Measurements from ENCODE around the gene CFAP90.

- no peak for TF ChIP-seq CTCF (conservative IDR thresholded peaks at IDR 0.05)
- TF ChIP-seq EZH2 (IDR thresholded peaks at IDR 0.05; ENCODE audit: low read depth): no peak
Measured at GRCh38 chr5:7784683-7785380, 66.1 kb downstream of the CFAP90 start.
